Panc1 (cell line): ENCODE results near the gene C12orf57. TPM values are rescaled to one million over a fixed set of nuclear protein-coding genes. Genes with fewer than 3 reads are reported as not detected.

ENCODE experiments used
- ATAC-seq: fragments of 200-7000 bp; cut with Tn5 transposase; 2 replicates; pipeline ENCODE4 v1.9.1; 2020; ENCODE audit warnings: mild to moderate bottlenecking, moderate library complexity
- BruUV-seq: library from RNA; stranded (reverse); fragments of 400-500 nt; replicated peaks from 2 replicates; lab custom pipeline; 2021; lab: Mats Ljungman, UMichigan
- CTCF ChIA-PET: fragments of 300-600 bp; sonication (Branson Sonifier 250); formaldehyde crosslinking; loops from one replicate; lab custom pipeline; 2022; ENCODE audit warnings: antibody characterized with exemption; lab: Charles Lee
- POLR2A ChIA-PET: fragments of 300-600 bp; sonication (Branson Sonifier 250); formaldehyde crosslinking; loops from one replicate; lab custom pipeline; 2022; ENCODE audit warnings: antibody characterized with exemption; lab: Charles Lee
- DNase-seq: peaks from one replicate; pipeline ENCODE4 v3.0.0-alpha.2; 2010; ENCODE audit warnings: low read depth, low spot score
- H3K27ac ChIP-seq: 2 replicates; pipeline ENCODE4 v1.5.1; 2011; ENCODE audit warnings: mild to moderate bottlenecking, low read length, inconsistent platforms
- H3K27me3 ChIP-seq: fragments of 200-500 bp; sonication (Bioruptor generic); 2 replicates; pipeline ENCODE4 v1.6.0; 2014; ENCODE audit warnings: low read length, inconsistent platforms; ENCODE audit not compliant: control insufficient read depth, insufficient read depth
- H3K36me3 ChIP-seq: fragments of 200-500 bp; sonication (Bioruptor generic); 2 replicates; pipeline ENCODE4 v1.5.1; 2014; ENCODE audit warnings: inconsistent platforms, mild to moderate bottlenecking, low read length, moderate library complexity; ENCODE audit not compliant: control insufficient read depth, insufficient read depth
- H3K4me1 ChIP-seq: 2 replicates; pipeline ENCODE4 v1.5.1; 2011; ENCODE audit warnings: inconsistent platforms, mild to moderate bottlenecking, low read length, moderate library complexity; ENCODE audit not compliant: control insufficient read depth, insufficient read depth
- H3K4me3 ChIP-seq, 2 experiments: 2 replicates each; pipeline ENCODE4 v1.5.1; 2011 to 2012; ENCODE audit warnings: low read depth in 2 of 2, low read length in 2 of 2, mild to moderate bottlenecking in 2 of 2, inconsistent platforms in 1 of 2, moderate library complexity in 1 of 2
- H3K9me3 ChIP-seq: fragments of 200-500 bp; sonication (Bioruptor generic); 2 replicates; pipeline ENCODE4 v1.5.1; 2014; ENCODE audit warnings: low read depth, mild to moderate bottlenecking, inconsistent platforms, low read length, moderate library complexity; ENCODE audit not compliant: control insufficient read depth, insufficient read depth
- POLR2AphosphoS5 ChIP-seq: IDR thresholded peaks from 2 replicates; pipeline ENCODE4 v1.6.1; 2012; ENCODE audit warnings: mild to moderate bottlenecking, low read depth, low read length, moderate library complexity
- REST ChIP-seq, 2 experiments: IDR thresholded peaks; 2 replicates each; pipeline ENCODE4 v1.6.1; 2011 to 2012; ENCODE audit warnings: low read depth in 2 of 2, control low read depth in 1 of 2, low read length in 1 of 2, mild to moderate bottlenecking in 1 of 2, moderate library complexity in 1 of 2; ENCODE audit not compliant: insufficient read depth in 1 of 2
- SIN3A ChIP-seq: IDR thresholded peaks from 2 replicates; pipeline ENCODE4 v1.6.1; 2012; ENCODE audit warnings: low read depth, mild to moderate bottlenecking, low read length, moderate library complexity, borderline replicate concordance; ENCODE audit not compliant: insufficient read depth
- TCF7L2 ChIP-seq: IDR thresholded peaks from 2 replicates; pipeline ENCODE4 v1.6.1; 2011; ENCODE audit warnings: mild to moderate bottlenecking, low read depth, low read length, inconsistent platforms
- in situ Hi-C: cut with HindIII; loops from 2 replicates; pipeline ENCODE4 v1.10.0; 2016; ENCODE audit warnings: low sequenced_read_pairs, low pct_unique_long_range_greater_than_20kb
- intact Hi-C: fragments of 100-400 bp; cut with micrococcal nuclease; formaldehyde crosslinking; loops from one replicate; pipeline ENCODE4 v1.10.0; 2022; ENCODE audit not compliant: unreplicated experiment
- total RNA-seq: library from RNA; stranded (reverse); gene quantifications from one replicate; pipeline ENCODE4 v1.2.1, GENCODE V29; 2021; ENCODE audit not compliant: unreplicated experiment
- TF ChIP-seq, protein P1 (sequence below): fragments of 450-650 bp; IDR thresholded peaks from 2 replicates; pipeline ENCODE4 v1.5.1; 2017; ENCODE audit warnings: mild to moderate bottlenecking

C12orf57 gene
- total RNA-seq, 1 experiment from 2014 or later, result 126 TPM

GRCh38 chr12:6964605-6965025 lies 20.8 kb downstream of the C12orf57 start:
- in situ Hi-C loops, result no loop called here

GRCh38 chr12:6965026-6965661 lies 21.3 kb downstream of the C12orf57 start:
- H3K4me1 ChIP-seq, result peaks cover 26% of the 10 kb centered on the region
- intact Hi-C loops (no loop called here), in situ Hi-C loops (no loop called here)
- no peak overlapping the region for H3K4me3 ChIP-seq
- DNase-seq (peak; percentile 32), ATAC-seq (peak; percentile 83)
- no peaks in the 10 kb centered on the region for H3K9me3 ChIP-seq
- no TSS peak for BruUV-seq
- CTCF ChIA-PET, result interaction anchor here (1.3 kb wide), 1 partner anchor 16 kb away, joined by 3 read pairs; no protein-coding TSS in a partner anchor
- POLR2A ChIA-PET, result interaction anchor here (1.4 kb wide), 1 partner anchor 22 kb away, joined by 8 read pairs; the partner anchor contains the start of genes C12orf57 and RNU7-1
- TF ChIP-seq POLR2AphosphoS5, result no peak
- TF ChIP-seq, protein P1, sequence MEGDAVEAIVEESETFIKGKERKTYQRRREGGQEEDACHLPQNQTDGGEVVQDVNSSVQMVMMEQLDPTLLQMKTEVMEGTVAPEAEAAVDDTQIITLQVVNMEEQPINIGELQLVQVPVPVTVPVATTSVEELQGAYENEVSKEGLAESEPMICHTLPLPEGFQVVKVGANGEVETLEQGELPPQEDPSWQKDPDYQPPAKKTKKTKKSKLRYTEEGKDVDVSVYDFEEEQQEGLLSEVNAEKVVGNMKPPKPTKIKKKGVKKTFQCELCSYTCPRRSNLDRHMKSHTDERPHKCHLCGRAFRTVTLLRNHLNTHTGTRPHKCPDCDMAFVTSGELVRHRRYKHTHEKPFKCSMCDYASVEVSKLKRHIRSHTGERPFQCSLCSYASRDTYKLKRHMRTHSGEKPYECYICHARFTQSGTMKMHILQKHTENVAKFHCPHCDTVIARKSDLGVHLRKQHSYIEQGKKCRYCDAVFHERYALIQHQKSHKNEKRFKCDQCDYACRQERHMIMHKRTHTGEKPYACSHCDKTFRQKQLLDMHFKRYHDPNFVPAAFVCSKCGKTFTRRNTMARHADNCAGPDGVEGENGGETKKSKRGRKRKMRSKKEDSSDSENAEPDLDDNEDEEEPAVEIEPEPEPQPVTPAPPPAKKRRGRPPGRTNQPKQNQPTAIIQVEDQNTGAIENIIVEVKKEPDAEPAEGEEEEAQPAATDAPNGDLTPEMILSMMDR, result peak; percentile 89
- H3K36me3 ChIP-seq, result peaks cover 15% of the 10 kb centered on the region
- H3K27ac ChIP-seq, result peak overlapping the region; percentile 63
- no peaks in the 10 kb centered on the region for H3K27me3 ChIP-seq

More at GRCh38 chr12:6964605-6965025, 20.8 kb downstream of the C12orf57 start:
- intact Hi-C loops, result no loop called here
- H3K4me1 ChIP-seq, result peaks cover 26% of the 10 kb centered on the region
- H3K4me3 ChIP-seq, result no peak overlapping the region
- ChIA-PET POLR2A (interaction anchor here (1.4 kb wide), 1 partner anchor 21 kb away, joined by 8 read pairs; the partner anchor contains the start of genes C12orf57 and RNU7-1), CTCF (interaction anchor here (1.3 kb wide), 1 partner anchor 15 kb away, joined by 3 read pairs; no protein-coding TSS in a partner anchor)
- ATAC-seq, result no peak
- H3K27me3 ChIP-seq, result no peaks in the 10 kb centered on the region
- no TSS peak for BruUV-seq
- peak overlapping the region; percentile 57 for H3K27ac ChIP-seq
- TF ChIP-seq TCF7L2 (no peak), POLR2AphosphoS5 (no peak), REST (IDR thresholded peaks at IDR 0.05; ENCODE audit: insufficient read depth in 1 of 2, low read depth in 2 of 2, low read length in 1 of 2) (no peak), SIN3A (no peak)
- TF ChIP-seq, protein P1, result no peak
- no peak for DNase-seq
- H3K9me3 ChIP-seq, result no peaks in the 10 kb centered on the region
- peaks cover 13% of the 10 kb centered on the region for H3K36me3 ChIP-seq
